DOHH2 (cell line): ENCODE measurements around the gene SNRPA1.

ENCODE experiments used
- EZH2phosphoT487 ChIP-seq: fragments of 200-600 bp; sonication (generic); IDR thresholded peaks from 2 replicates; pipeline ENCODE4 v1.6.1; 2017; ENCODE audit warnings: borderline replicate concordance, mild to moderate bottlenecking, antibody characterized with exemption, low read length, moderate library complexity, mixed read lengths
- TF ChIP-seq, protein P1 (sequence below): fragments of 200-600 bp; sonication (generic); IDR thresholded peaks from one replicate; pipeline ENCODE4 v1.5.1; 2014; ENCODE audit warnings: antibody characterized with exemption, mild to moderate bottlenecking, low read depth, low read length; ENCODE audit not compliant: poor library complexity, severe bottlenecking

GRCh38 chr15:101323793-101324523 is 28.9 kb upstream of the SNRPA1 start:
- TF ChIP-seq, protein P1, sequence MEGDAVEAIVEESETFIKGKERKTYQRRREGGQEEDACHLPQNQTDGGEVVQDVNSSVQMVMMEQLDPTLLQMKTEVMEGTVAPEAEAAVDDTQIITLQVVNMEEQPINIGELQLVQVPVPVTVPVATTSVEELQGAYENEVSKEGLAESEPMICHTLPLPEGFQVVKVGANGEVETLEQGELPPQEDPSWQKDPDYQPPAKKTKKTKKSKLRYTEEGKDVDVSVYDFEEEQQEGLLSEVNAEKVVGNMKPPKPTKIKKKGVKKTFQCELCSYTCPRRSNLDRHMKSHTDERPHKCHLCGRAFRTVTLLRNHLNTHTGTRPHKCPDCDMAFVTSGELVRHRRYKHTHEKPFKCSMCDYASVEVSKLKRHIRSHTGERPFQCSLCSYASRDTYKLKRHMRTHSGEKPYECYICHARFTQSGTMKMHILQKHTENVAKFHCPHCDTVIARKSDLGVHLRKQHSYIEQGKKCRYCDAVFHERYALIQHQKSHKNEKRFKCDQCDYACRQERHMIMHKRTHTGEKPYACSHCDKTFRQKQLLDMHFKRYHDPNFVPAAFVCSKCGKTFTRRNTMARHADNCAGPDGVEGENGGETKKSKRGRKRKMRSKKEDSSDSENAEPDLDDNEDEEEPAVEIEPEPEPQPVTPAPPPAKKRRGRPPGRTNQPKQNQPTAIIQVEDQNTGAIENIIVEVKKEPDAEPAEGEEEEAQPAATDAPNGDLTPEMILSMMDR, result no peak
- TF ChIP-seq EZH2phosphoT487, result no peak
